ENCODE results near the gene FKBP5.
"Not testable (repeated sequence)": the region's sequence is repeated elsewhere in the genome, so short reads cannot be mapped to it uniquely, and the experiment has no call there.

DNA sequence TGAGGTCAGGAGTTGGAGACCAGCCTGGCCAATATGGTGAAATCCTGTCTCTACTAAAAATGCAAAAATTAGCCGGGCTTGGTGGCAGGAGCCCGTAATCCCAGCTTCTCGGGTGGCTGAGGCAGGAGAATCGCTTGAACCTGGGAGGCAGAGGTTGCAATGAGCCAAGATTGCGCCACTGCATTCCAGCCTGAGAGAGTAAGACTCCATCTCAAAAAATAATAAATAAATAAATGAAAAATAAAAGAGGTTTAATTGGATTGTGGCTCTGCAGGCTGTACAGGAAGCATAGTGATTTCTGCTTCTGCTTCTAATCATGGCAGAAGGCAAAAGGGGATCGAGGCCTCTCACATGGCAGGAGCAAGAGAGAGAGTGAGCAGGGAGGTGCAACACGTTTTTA, 9.7 kb upstream of the FKBP5 start:
- not testable (repeated sequence) for TF ChIP-seq NR3C1 (IDR thresholded peaks at IDR 0.05); POLR2A (IDR thresholded peaks at IDR 0.05; ENCODE audit: low read length); RAD21 (conservative IDR thresholded peaks at IDR 0.05 in 1 of 2, IDR thresholded peaks at IDR 0.05 in 1 of 2); ZFP36 (IDR thresholded peaks at IDR 0.05; ENCODE audit: borderline replicate concordance, partially characterized antibody)
- TF ChIP-seq, protein P1, sequence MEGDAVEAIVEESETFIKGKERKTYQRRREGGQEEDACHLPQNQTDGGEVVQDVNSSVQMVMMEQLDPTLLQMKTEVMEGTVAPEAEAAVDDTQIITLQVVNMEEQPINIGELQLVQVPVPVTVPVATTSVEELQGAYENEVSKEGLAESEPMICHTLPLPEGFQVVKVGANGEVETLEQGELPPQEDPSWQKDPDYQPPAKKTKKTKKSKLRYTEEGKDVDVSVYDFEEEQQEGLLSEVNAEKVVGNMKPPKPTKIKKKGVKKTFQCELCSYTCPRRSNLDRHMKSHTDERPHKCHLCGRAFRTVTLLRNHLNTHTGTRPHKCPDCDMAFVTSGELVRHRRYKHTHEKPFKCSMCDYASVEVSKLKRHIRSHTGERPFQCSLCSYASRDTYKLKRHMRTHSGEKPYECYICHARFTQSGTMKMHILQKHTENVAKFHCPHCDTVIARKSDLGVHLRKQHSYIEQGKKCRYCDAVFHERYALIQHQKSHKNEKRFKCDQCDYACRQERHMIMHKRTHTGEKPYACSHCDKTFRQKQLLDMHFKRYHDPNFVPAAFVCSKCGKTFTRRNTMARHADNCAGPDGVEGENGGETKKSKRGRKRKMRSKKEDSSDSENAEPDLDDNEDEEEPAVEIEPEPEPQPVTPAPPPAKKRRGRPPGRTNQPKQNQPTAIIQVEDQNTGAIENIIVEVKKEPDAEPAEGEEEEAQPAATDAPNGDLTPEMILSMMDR (IDR thresholded peaks at IDR 0.05): not testable (repeated sequence)
- TF ChIP-seq, protein P2, sequence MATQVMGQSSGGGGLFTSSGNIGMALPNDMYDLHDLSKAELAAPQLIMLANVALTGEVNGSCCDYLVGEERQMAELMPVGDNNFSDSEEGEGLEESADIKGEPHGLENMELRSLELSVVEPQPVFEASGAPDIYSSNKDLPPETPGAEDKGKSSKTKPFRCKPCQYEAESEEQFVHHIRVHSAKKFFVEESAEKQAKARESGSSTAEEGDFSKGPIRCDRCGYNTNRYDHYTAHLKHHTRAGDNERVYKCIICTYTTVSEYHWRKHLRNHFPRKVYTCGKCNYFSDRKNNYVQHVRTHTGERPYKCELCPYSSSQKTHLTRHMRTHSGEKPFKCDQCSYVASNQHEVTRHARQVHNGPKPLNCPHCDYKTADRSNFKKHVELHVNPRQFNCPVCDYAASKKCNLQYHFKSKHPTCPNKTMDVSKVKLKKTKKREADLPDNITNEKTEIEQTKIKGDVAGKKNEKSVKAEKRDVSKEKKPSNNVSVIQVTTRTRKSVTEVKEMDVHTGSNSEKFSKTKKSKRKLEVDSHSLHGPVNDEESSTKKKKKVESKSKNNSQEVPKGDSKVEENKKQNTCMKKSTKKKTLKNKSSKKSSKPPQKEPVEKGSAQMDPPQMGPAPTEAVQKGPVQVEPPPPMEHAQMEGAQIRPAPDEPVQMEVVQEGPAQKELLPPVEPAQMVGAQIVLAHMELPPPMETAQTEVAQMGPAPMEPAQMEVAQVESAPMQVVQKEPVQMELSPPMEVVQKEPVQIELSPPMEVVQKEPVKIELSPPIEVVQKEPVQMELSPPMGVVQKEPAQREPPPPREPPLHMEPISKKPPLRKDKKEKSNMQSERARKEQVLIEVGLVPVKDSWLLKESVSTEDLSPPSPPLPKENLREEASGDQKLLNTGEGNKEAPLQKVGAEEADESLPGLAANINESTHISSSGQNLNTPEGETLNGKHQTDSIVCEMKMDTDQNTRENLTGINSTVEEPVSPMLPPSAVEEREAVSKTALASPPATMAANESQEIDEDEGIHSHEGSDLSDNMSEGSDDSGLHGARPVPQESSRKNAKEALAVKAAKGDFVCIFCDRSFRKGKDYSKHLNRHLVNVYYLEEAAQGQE (IDR thresholded peaks at IDR 0.05): not testable (repeated sequence)
